ENCODE measurements around the gene TM9SF4. TPM values are rescaled to one million over a fixed set of nuclear protein-coding genes. Genes with fewer than 3 reads are reported as not detected.

TM9SF4 gene
- total and polyA plus RNA-seq, 2 of the 8 experiments (the other 6 are each of a cell fraction or from before 2014, with no cell fraction given), result 38.4 to 68.7 TPM

- no peak overlapping the region for H3K4me3 ChIP-seq (ENCODE audit: extremely low read depth in 1 of 4, insufficient read depth in 2 of 4, low read depth in 3 of 4, low read length in 4 of 4)
- ChIA-PET CTCF (ENCODE audit: partially characterized antibody) (interaction anchor here (0.5 to 1.3 kb wide), 4 partner anchors 14 to 338 kb away, joined by 3 read pairs; no protein-coding TSS in a partner anchor), POLR2A (ENCODE audit: partially characterized antibody) (interaction anchor here (0.7 to 1.5 kb wide), 3 partner anchors 16 to 20 kb away, joined by 3 to 6 read pairs (median 3); no protein-coding TSS in a partner anchor)
- H3K14ac ChIP-seq (ENCODE audit: insufficient read length), result no peak overlapping the region
- peaks cover 0 to 11% (median 10%) of the 10 kb centered on the region in 4 experiments; a peak in 6 of 7 replicates for H3K4me1 ChIP-seq (replicated peaks in 1 of 4; ENCODE audit: control insufficient read depth in 3 of 4, insufficient read depth in 4 of 4, low read length in 3 of 4)
- H4K91ac ChIP-seq (replicated peaks; ENCODE audit: insufficient read length, low read length), result no peak overlapping the region
- H3K4ac ChIP-seq (replicated peaks; ENCODE audit: insufficient read length, low read depth, low read length), result no peak overlapping the region
- H2BK5ac ChIP-seq (ENCODE audit: low read depth, low read length), result no peak overlapping the region
- no peak overlapping the region for H3K18ac ChIP-seq (ENCODE audit: extremely low read depth, low read length)
- H2BK120ac ChIP-seq (replicated peaks; ENCODE audit: low read depth, low read length), result no peak overlapping the region
- H3K56ac ChIP-seq (replicated peaks; ENCODE audit: insufficient read length, low read depth, low read length), result no peak overlapping the region
- H3K36me3 ChIP-seq (ENCODE audit: control insufficient read depth in 2 of 4, insufficient read depth in 4 of 4, low read length in 3 of 4), result no peaks in the 10 kb centered on the region
- no peak overlapping the region for H3K27ac ChIP-seq (ENCODE audit: low read depth, low read length)
- no peak overlapping the region for H4K8ac ChIP-seq (ENCODE audit: extremely low read depth, insufficient read depth, low read length)
- peaks cover 4% of the 10 kb centered on the region; the same call in 1 of the 2 replicates for H3K23me2 ChIP-seq (ENCODE audit: low read depth, low read length)
- DNase-seq (ENCODE audit: low read depth in 1 of 2, low spot score in 2 of 2) (no peak), FAIRE-seq (no peak)
- peaks cover 0 to 6% of the 10 kb centered on the region in 2 experiments; a peak in 1 of 4 replicates for H3K79me2 ChIP-seq (ENCODE audit: control insufficient read depth in 1 of 2, insufficient read depth in 2 of 2, low read length in 2 of 2)
- H3K4me2 ChIP-seq (ENCODE audit: insufficient read depth in 1 of 2, low read depth in 2 of 2, low read length in 2 of 2), result no peak overlapping the region
- no peak overlapping the region for H2BK20ac ChIP-seq (ENCODE audit: low read length)
- H3K9ac ChIP-seq (replicated peaks in 1 of 4; ENCODE audit: extremely low read depth in 1 of 4, low read depth in 3 of 4, low read length in 3 of 4), result no peak overlapping the region; a peak in 2 of 7 replicates
- H4K5ac ChIP-seq (ENCODE audit: insufficient read length, low read depth, low read length), result no peak overlapping the region
- 82% methylated on average over 10 of the region's 10 CpGs; no CpG with 5 or more reads in 1 of the 2 experiments for WGBS, 2 experiments (ENCODE audit: extremely low coverage in 1 of 2, insufficient coverage in 1 of 2, insufficient read length in 1 of 2, insufficient replicate concordance in 2 of 2, low coverage in 1 of 2, low lambda C conversion rate in 2 of 2, missing lambda C conversion rate in 1 of 2)
- 0 out of 2 replicates have a peak, but pooled peaks cover 4% of the 10 kb centered on the region for H3K79me1 ChIP-seq (ENCODE audit: low read depth, low read length)
- no peaks in the 10 kb centered on the region for H3K27me3 ChIP-seq (replicated peaks in 1 of 4; ENCODE audit: control insufficient read depth in 3 of 4, extremely low read depth in 1 of 4, insufficient read depth in 3 of 4, low read length in 3 of 4)
- H2AFZ ChIP-seq (ENCODE audit: low read length), result no peak overlapping the region
- peaks cover 0 to 4% of the 10 kb centered on the region in 2 experiments; a peak in 1 of 4 replicates for H3K9me3 ChIP-seq (ENCODE audit: insufficient read depth in 2 of 2, low read depth in 1 of 2, low read length in 1 of 2)
- H2BK15ac ChIP-seq (ENCODE audit: low read length), result no peak overlapping the region
- no peak overlapping the region for H2BK12ac ChIP-seq (ENCODE audit: low read depth, low read length)
- no peak overlapping the region for H2AK5ac ChIP-seq (ENCODE audit: low read depth, low read length)
- peaks cover 0 to 3% of the 10 kb centered on the region in 2 experiments for H4K20me1 ChIP-seq (replicated peaks in 1 of 2; ENCODE audit: control insufficient read depth in 1 of 2, insufficient read depth in 2 of 2, low read length in 2 of 2)
- no peak overlapping the region for H3K23ac ChIP-seq (ENCODE audit: insufficient read length)
- TF ChIP-seq POU5F1 (IDR thresholded peaks at IDR 0.05; ENCODE audit: low read depth, low read length) (no peak), TEAD4 (IDR thresholded peaks at IDR 0.05; ENCODE audit: low read depth, low read length) (no peak), CHD1 (IDR thresholded peaks at IDR 0.05; ENCODE audit: low read depth, low read length) (no peak)
Observed at GRCh38 chr20:32184961-32185603, 75.6 kb downstream of the TM9SF4 start.

Measured in H1 (cell line).